Liver (tissue), 9 donors: ENCODE data around the gene FES. TPM values are rescaled to one million over a fixed set of nuclear protein-coding genes. Genes with fewer than 3 reads are reported as not detected.

ENCODE experiments used
- DNase-seq: peaks from one replicate; pipeline ENCODE4 v3.0.0-alpha.2; 2017; ENCODE audit warnings: low spot score
- H3K27ac ChIP-seq, 2 donors: one replicate each; pipeline ENCODE4 v1.7.0; 2013; ENCODE audit warnings: inconsistent platforms in 2 of 2, low read length in 2 of 2, control low read depth in 1 of 2, low read depth in 1 of 2, mild to moderate bottlenecking in 1 of 2
- H3K27me3 ChIP-seq, 4 donors: one replicate each; pipeline versions ENCODE4 v1.6.1 to v1.7.0; 2013; ENCODE audit warnings: low read length in 3 of 4, inconsistent platforms in 1 of 4, mild to moderate bottlenecking in 1 of 4, moderate library complexity in 1 of 4; ENCODE audit not compliant: control insufficient read depth in 4 of 4, insufficient read depth in 4 of 4
- H3K36me3 ChIP-seq, 4 donors: one replicate each; pipeline versions ENCODE4 v1.6.1 to v1.7.0; 2013; ENCODE audit warnings: low read length in 3 of 4, mild to moderate bottlenecking in 3 of 4, low read depth in 1 of 4, moderate library complexity in 1 of 4; ENCODE audit not compliant: control insufficient read depth in 4 of 4, insufficient read depth in 3 of 4
- H3K4me1 ChIP-seq, 4 donors: one replicate each; pipeline versions ENCODE4 v1.6.1 to v1.7.0; 2013; ENCODE audit warnings: low read length in 3 of 4, mild to moderate bottlenecking in 3 of 4, moderate library complexity in 1 of 4; ENCODE audit not compliant: control insufficient read depth in 4 of 4, insufficient read depth in 4 of 4
- H3K4me3 ChIP-seq, 3 donors: one replicate each; pipeline versions ENCODE4 v1.6.1 to v1.7.0; 2013; ENCODE audit warnings: low read length in 3 of 3, control low read depth in 1 of 3, low read depth in 1 of 3, mild to moderate bottlenecking in 1 of 3
- H3K9ac ChIP-seq, 2 donors: one replicate each; pipeline ENCODE4 v1.7.0; 2013; ENCODE audit warnings: low read length in 2 of 2, mild to moderate bottlenecking in 2 of 2, moderate library complexity in 2 of 2, control low read depth in 1 of 2, low read depth in 1 of 2
- H3K9me3 ChIP-seq, 4 donors: one replicate each; pipeline versions ENCODE4 v1.6.1 to v1.7.0; 2013; ENCODE audit warnings: low read length in 3 of 4; ENCODE audit not compliant: control insufficient read depth in 4 of 4
- ATF3 ChIP-seq: IDR thresholded peaks from 2 replicates; pipeline ENCODE4 v1.6.1; 2016; ENCODE audit warnings: antibody characterized with exemption
- FOXA2 ChIP-seq: IDR thresholded peaks from 2 replicates; pipeline ENCODE4 v1.6.1; 2016; ENCODE audit warnings: antibody characterized with exemption
- GABPA ChIP-seq, 2 donors: IDR thresholded peaks in 1 of 2; conservative IDR thresholded peaks in 1 of 2; 2 replicates each; pipeline ENCODE4 v1.6.1; 2016; ENCODE audit warnings: antibody characterized with exemption in 2 of 2, mild to moderate bottlenecking in 1 of 2, moderate library complexity in 1 of 2
- HNF4G ChIP-seq: IDR thresholded peaks from 2 replicates; pipeline ENCODE4 v1.6.1; 2016; ENCODE audit warnings: antibody characterized with exemption
- RAD21 ChIP-seq, 2 donors: IDR thresholded peaks; 2 replicates each; pipeline ENCODE4 v1.6.1; 2016; ENCODE audit warnings: antibody characterized with exemption in 2 of 2, mild to moderate bottlenecking in 2 of 2
- REST ChIP-seq: IDR thresholded peaks from 2 replicates; pipeline ENCODE4 v1.6.1; 2016; ENCODE audit warnings: antibody characterized with exemption, mild to moderate bottlenecking
- RXRA ChIP-seq, 2 donors: IDR thresholded peaks; 2 replicates each; pipeline ENCODE4 v1.6.1; 2017 to 2018; ENCODE audit warnings: antibody characterized with exemption in 2 of 2, mild to moderate bottlenecking in 1 of 2
- SP1 ChIP-seq: IDR thresholded peaks from 2 replicates; pipeline ENCODE4 v1.6.1; 2018; ENCODE audit warnings: antibody characterized with exemption, mild to moderate bottlenecking
- TAF1 ChIP-seq: conservative IDR thresholded peaks from 2 replicates; pipeline ENCODE4 v1.6.1; 2016; ENCODE audit warnings: antibody characterized with exemption, mild to moderate bottlenecking
- YY1 ChIP-seq: IDR thresholded peaks from 2 replicates; pipeline ENCODE4 v1.6.1; 2016; ENCODE audit warnings: antibody characterized with exemption, mild to moderate bottlenecking
- ZBTB33 ChIP-seq: IDR thresholded peaks from 2 replicates; pipeline ENCODE4 v1.6.1; 2016; ENCODE audit warnings: antibody characterized with exemption
- WGBS: extraction: QIAGEN DNeasy Blood & Tissue Kit; methylation state at CpG from one replicate; pipeline ENCODE4 v1.1.7; 2013; 5-methylcytosine and 5-hydroxymethylcytosine counted together
- polyA plus RNA-seq, 2 donors: library from polyadenylated mRNA; stranded (reverse) in 1 of 2; unstranded in 1 of 2; fragments of 200-250 nt in 1 of 2; fragments of >200 nt in 1 of 2; fragmentation: Nextera tagmentation in 1 of 2; extraction: Ambion mirVana in 1 of 2; gene quantifications; one replicate each; pipeline versions ENCODE4 v1.2.1 to v1.2.3, GENCODE V29; 2013 to 2015
- total RNA-seq, 2 donors: library from RNA; depleted of rRNA; stranded (reverse); fragments of >200 nt; gene quantifications; one replicate each; pipeline ENCODE4 v1.2.3, GENCODE V29; 2014
- TF ChIP-seq, protein P1 (sequence below): IDR thresholded peaks from 2 replicates; pipeline ENCODE4 v1.6.1; 2016; ENCODE audit warnings: antibody characterized with exemption
- TF ChIP-seq, protein P2 (sequence below): fragments of 150-350 bp; IDR thresholded peaks from 2 replicates; pipeline ENCODE4 v1.5.1; 2017; ENCODE audit warnings: improper control_type of control experiment, low read depth, low read length; ENCODE audit not compliant: missing input control
- donor health status: healthy.
- donor health status: healthy.
- donor health status: healthy.
- donor health status: healthy.
- donor health status: healthy.

FES gene
- total and polyA plus RNA-seq, 4 donors: 12.1 to 43.1 (median 28.8) TPM

GRCh38 chr15:90864507-90864906, 19.8 kb upstream of the FES start (continued):
- no peak for TF ChIP-seq SP1
- TF ChIP-seq, protein P1, sequence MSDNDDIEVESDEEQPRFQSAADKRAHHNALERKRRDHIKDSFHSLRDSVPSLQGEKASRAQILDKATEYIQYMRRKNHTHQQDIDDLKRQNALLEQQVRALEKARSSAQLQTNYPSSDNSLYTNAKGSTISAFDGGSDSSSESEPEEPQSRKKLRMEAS: no peak
- TF ChIP-seq YY1: no peak
- no peak for TF ChIP-seq HNF4G

GRCh38 chr15:90865702-90866101, 18.6 kb upstream of the FES start:
- H3K4me1 ChIP-seq: peaks cover 21 to 67% (median 47%) of the 10 kb centered on the region in 4 donors
- H3K27ac ChIP-seq: no peak overlapping the region
- H3K36me3 ChIP-seq: no peaks in the 10 kb centered on the region
- TF ChIP-seq FOXA2 (no peak), ATF3 (no peak), REST (no peak), RAD21 (IDR thresholded peaks at IDR 0.05) (no peak), SP1 (no peak), ZBTB33 (no peak)
- TF ChIP-seq, protein P2, sequence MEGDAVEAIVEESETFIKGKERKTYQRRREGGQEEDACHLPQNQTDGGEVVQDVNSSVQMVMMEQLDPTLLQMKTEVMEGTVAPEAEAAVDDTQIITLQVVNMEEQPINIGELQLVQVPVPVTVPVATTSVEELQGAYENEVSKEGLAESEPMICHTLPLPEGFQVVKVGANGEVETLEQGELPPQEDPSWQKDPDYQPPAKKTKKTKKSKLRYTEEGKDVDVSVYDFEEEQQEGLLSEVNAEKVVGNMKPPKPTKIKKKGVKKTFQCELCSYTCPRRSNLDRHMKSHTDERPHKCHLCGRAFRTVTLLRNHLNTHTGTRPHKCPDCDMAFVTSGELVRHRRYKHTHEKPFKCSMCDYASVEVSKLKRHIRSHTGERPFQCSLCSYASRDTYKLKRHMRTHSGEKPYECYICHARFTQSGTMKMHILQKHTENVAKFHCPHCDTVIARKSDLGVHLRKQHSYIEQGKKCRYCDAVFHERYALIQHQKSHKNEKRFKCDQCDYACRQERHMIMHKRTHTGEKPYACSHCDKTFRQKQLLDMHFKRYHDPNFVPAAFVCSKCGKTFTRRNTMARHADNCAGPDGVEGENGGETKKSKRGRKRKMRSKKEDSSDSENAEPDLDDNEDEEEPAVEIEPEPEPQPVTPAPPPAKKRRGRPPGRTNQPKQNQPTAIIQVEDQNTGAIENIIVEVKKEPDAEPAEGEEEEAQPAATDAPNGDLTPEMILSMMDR: no peak
- H3K9ac ChIP-seq: no peak overlapping the region
- no peaks in the 10 kb centered on the region for H3K27me3 ChIP-seq
- no peak overlapping the region for H3K4me3 ChIP-seq
- 98% methylated on average over 4 of the region's 4 CpGs for WGBS
- H3K9me3 ChIP-seq: no peaks in the 10 kb centered on the region
- DNase-seq: no peak

GRCh38 chr15:90866161-90866715, 18.1 kb upstream of the FES start:
- no peaks in the 10 kb centered on the region for H3K9me3 ChIP-seq
- H3K27me3 ChIP-seq: no peaks in the 10 kb centered on the region
- H3K9ac ChIP-seq: no peak overlapping the region
- 66% methylated on average over 16 of the region's 16 CpGs for WGBS
- no peak for DNase-seq
- peak overlapping the region in 1 of 2 donors; percentile 27 for H3K27ac ChIP-seq
- no peak for TF ChIP-seq TAF1
- TF ChIP-seq GABPA (IDR thresholded peaks at IDR 0.05 in 1 of 2, conservative IDR thresholded peaks at IDR 0.05 in 1 of 2): no peak
- TF ChIP-seq RXRA (IDR thresholded peaks at IDR 0.05): no peak
- no peak for TF ChIP-seq HNF4G
- H3K36me3 ChIP-seq: no peaks in the 10 kb centered on the region
- peaks cover 21 to 64% (median 44%) of the 10 kb centered on the region in 4 donors for H3K4me1 ChIP-seq
- H3K4me3 ChIP-seq: no peak overlapping the region
